H1 (cell line): ENCODE data around the gene ZNF576. TPM values are rescaled to one million over a fixed set of nuclear protein-coding genes. Genes with fewer than 3 reads are reported as not detected.
A peak's percentile ranks its signal among the peaks of the same experiment; 100 is the strongest.

Experiments used
- CTCF ChIA-PET: fragments of 300-600 bp; sonication (Branson Sonifier 250); formaldehyde crosslinking; loops from one replicate; lab custom pipeline; 2021; ENCODE audit not compliant: partially characterized antibody; lab: Charles Lee
- POLR2A ChIA-PET: fragments of 300-600 bp; sonication (Branson Sonifier 250); formaldehyde crosslinking; loops from one replicate; lab custom pipeline; 2021; ENCODE audit warnings: inconsistent platforms; ENCODE audit not compliant: partially characterized antibody; lab: Charles Lee
- DNase-seq, 2 experiments: peaks; one replicate each; pipeline versions ENCODE4 v3.0.0 to v3.0.0-alpha.2; 2010 to 2022; ENCODE audit warnings: low spot score in 2 of 2, low read depth in 1 of 2, mixed read lengths in 1 of 2
- FAIRE-seq: peaks from 2 replicates; lab custom pipeline; 2011; peaks lifted over from hg19 to GRCh38; lab: Jason Lieb, UNC
- H2AFZ ChIP-seq: 2 replicates; pipeline ENCODE4 v1.8.1; 2012; ENCODE audit warnings: low read length, inconsistent platforms
- H2AK5ac ChIP-seq: 2 replicates; pipeline ENCODE4 v1.6.1; 2013; ENCODE audit warnings: low read depth, low read length
- H2BK120ac ChIP-seq: replicated peaks from 2 replicates; pipeline ENCODE3; 2013; ENCODE audit warnings: low read depth, low read length, inconsistent platforms
- H2BK12ac ChIP-seq: 2 replicates; pipeline ENCODE4 v1.6.1; 2013; ENCODE audit warnings: low read depth, low read length
- H2BK15ac ChIP-seq: 2 replicates; pipeline ENCODE4 v1.6.1; 2013; ENCODE audit warnings: low read length
- H2BK20ac ChIP-seq: 2 replicates; pipeline ENCODE4 v1.6.1; 2013; ENCODE audit warnings: low read length
- H2BK5ac ChIP-seq: 2 replicates; pipeline ENCODE4 v1.6.1; 2013; ENCODE audit warnings: low read depth, low read length
- H3K14ac ChIP-seq: 2 replicates; pipeline ENCODE4 v1.6.1; 2013; ENCODE audit warnings: inconsistent platforms; ENCODE audit not compliant: insufficient read length
- H3K18ac ChIP-seq: 2 replicates; pipeline ENCODE4 v1.6.1; 2013; ENCODE audit warnings: low read length; ENCODE audit errors: extremely low read depth
- H3K23ac ChIP-seq: 2 replicates; pipeline ENCODE4 v1.6.1; 2013; ENCODE audit warnings: inconsistent platforms; ENCODE audit not compliant: insufficient read length
- H3K23me2 ChIP-seq: 2 replicates; pipeline ENCODE4 v1.6.1; 2013; ENCODE audit warnings: low read depth, low read length
- H3K27ac ChIP-seq: 2 replicates; pipeline ENCODE4 v1.6.1; 2011; ENCODE audit warnings: low read depth, low read length, inconsistent platforms
- H3K27me3 ChIP-seq, 4 experiments: replicated peaks in 1 of 4; 1 replicate in 1 of 4; 2 replicates in 3 of 4; pipeline versions ENCODE4 v1.6.1 to v1.8.1; 2011 to 2013; ENCODE audit warnings: low read length in 3 of 4, mild to moderate bottlenecking in 3 of 4, inconsistent platforms in 2 of 4, mixed read lengths in 2 of 4, moderate library complexity in 1 of 4; ENCODE audit not compliant: control insufficient read depth in 3 of 4, insufficient read depth in 3 of 4; ENCODE audit errors: extremely low read depth in 1 of 4
- H3K36me3 ChIP-seq, 4 experiments: 2 replicates each; pipeline versions ENCODE4 v1.6.1 to v1.8.1; 2011 to 2013; ENCODE audit warnings: mild to moderate bottlenecking in 4 of 4, low read length in 3 of 4, moderate library complexity in 2 of 4, control low read depth in 1 of 4, inconsistent platforms in 1 of 4; ENCODE audit not compliant: insufficient read depth in 4 of 4, control insufficient read depth in 2 of 4
- H3K4ac ChIP-seq: replicated peaks from 2 replicates; pipeline ENCODE3; 2013; ENCODE audit warnings: low read length, low read depth, mixed read lengths, inconsistent platforms; ENCODE audit not compliant: insufficient read length
- H3K4me1 ChIP-seq, 4 experiments: replicated peaks in 1 of 4; 1 replicate in 1 of 4; 2 replicates in 3 of 4; pipeline versions ENCODE4 v1.6.1 to v1.8.1; 2011 to 2013; ENCODE audit warnings: low read length in 3 of 4, inconsistent platforms in 2 of 4, mixed read lengths in 1 of 4; ENCODE audit not compliant: insufficient read depth in 4 of 4, control insufficient read depth in 3 of 4
- H3K4me2 ChIP-seq, 2 experiments: 2 replicates each; pipeline versions ENCODE4 v1.6.1 to v1.8.1; 2011 to 2013; ENCODE audit warnings: low read depth in 2 of 2, low read length in 2 of 2, control low read depth in 1 of 2, inconsistent platforms in 1 of 2, mild to moderate bottlenecking in 1 of 2; ENCODE audit not compliant: insufficient read depth in 1 of 2
- H3K4me3 ChIP-seq, 4 experiments: fragments of 200-600, 300-600 bp in 1 of 4; sonication (generic), shearing (Covaris generic), sonication (Bioruptor Twin) in 1 of 4; 2 replicates each; pipeline versions ENCODE4 v1.5.1 to v1.8.1; 2011 to 2016; ENCODE audit warnings: low read length in 4 of 4, low read depth in 3 of 4, control low read depth in 2 of 4, inconsistent platforms in 2 of 4, mild to moderate bottlenecking in 2 of 4, mixed read lengths in 1 of 4, moderate library complexity in 1 of 4; ENCODE audit not compliant: insufficient read depth in 2 of 4; ENCODE audit errors: extremely low read depth in 1 of 4
- H3K56ac ChIP-seq: replicated peaks from 2 replicates; pipeline ENCODE3; 2013; ENCODE audit warnings: low read depth, mild to moderate bottlenecking, mixed read lengths, low read length, inconsistent platforms; ENCODE audit not compliant: insufficient read length
- H3K79me1 ChIP-seq: 2 replicates; pipeline ENCODE4 v1.6.1; 2013; ENCODE audit warnings: low read depth, low read length, control low read depth
- H3K79me2 ChIP-seq, 2 experiments: 2 replicates each; pipeline versions ENCODE4 v1.6.1 to v1.8.1; 2012 to 2013; ENCODE audit warnings: low read length in 2 of 2, mild to moderate bottlenecking in 2 of 2, inconsistent platforms in 1 of 2; ENCODE audit not compliant: insufficient read depth in 2 of 2, control insufficient read depth in 1 of 2
- H3K9ac ChIP-seq, 4 experiments: replicated peaks in 1 of 4; 1 replicate in 1 of 4; 2 replicates in 3 of 4; pipeline versions ENCODE4 v1.6.1 to v1.8.1; 2011 to 2013; ENCODE audit warnings: low read depth in 3 of 4, low read length in 3 of 4, control low read depth in 2 of 4, mild to moderate bottlenecking in 2 of 4, moderate library complexity in 2 of 4, inconsistent platforms in 1 of 4; ENCODE audit errors: extremely low read depth in 1 of 4
- H3K9me3 ChIP-seq, 2 experiments: 2 replicates each; pipeline versions ENCODE4 v1.6.1 to v1.8.1; 2012 to 2013; ENCODE audit warnings: mild to moderate bottlenecking in 2 of 2, moderate library complexity in 2 of 2, control low read depth in 1 of 2, inconsistent platforms in 1 of 2, low read depth in 1 of 2, low read length in 1 of 2, mixed read lengths in 1 of 2; ENCODE audit not compliant: insufficient read depth in 2 of 2
- H4K20me1 ChIP-seq, 2 experiments: replicated peaks in 1 of 2; 2 replicates each; pipeline versions ENCODE3 to v1.8.1; 2011 to 2013; ENCODE audit warnings: inconsistent platforms in 2 of 2, low read length in 2 of 2, mild to moderate bottlenecking in 1 of 2; ENCODE audit not compliant: insufficient read depth in 2 of 2, control insufficient read depth in 1 of 2
- H4K5ac ChIP-seq: 2 replicates; pipeline ENCODE4 v1.6.1; 2013; ENCODE audit warnings: low read length, low read depth, mixed read lengths, inconsistent platforms; ENCODE audit not compliant: insufficient read length
- H4K8ac ChIP-seq: 2 replicates; pipeline ENCODE4 v1.8.0; 2013; ENCODE audit warnings: mild to moderate bottlenecking, moderate library complexity, low read length, inconsistent platforms; ENCODE audit not compliant: insufficient read depth; ENCODE audit errors: extremely low read depth
- H4K91ac ChIP-seq: replicated peaks from 2 replicates; pipeline ENCODE3; 2013; ENCODE audit warnings: low read length, mixed read lengths, inconsistent platforms; ENCODE audit not compliant: insufficient read length
- CBX5 ChIP-seq: fragments of 300-800, 300-1000 bp; sonication (generic); IDR thresholded peaks from 2 replicates; pipeline ENCODE4 v1.7.1; 2016; ENCODE audit warnings: antibody characterized with exemption, low read length, low read depth
- HDAC2 ChIP-seq, 2 experiments: fragments of 300-600 bp in 1 of 2; sonication (generic) in 1 of 2; IDR thresholded peaks; 2 replicates each; pipeline ENCODE4 v1.6.1; 2011 to 2012; ENCODE audit warnings: low read depth in 2 of 2, low read length in 2 of 2, mild to moderate bottlenecking in 2 of 2, moderate library complexity in 2 of 2, borderline replicate concordance in 1 of 2, inconsistent platforms in 1 of 2
- NRF1 ChIP-seq: IDR thresholded peaks from 2 replicates; pipeline ENCODE4 v1.6.1; 2011; ENCODE audit warnings: mild to moderate bottlenecking, low read depth, low read length, improper control_type of control experiment
- SIN3A ChIP-seq, 2 experiments: IDR thresholded peaks in 1 of 2; conservative IDR thresholded peaks in 1 of 2; 2 replicates each; pipeline ENCODE4 v1.6.1; 2011 to 2012; ENCODE audit warnings: low read length in 2 of 2, improper control_type of control experiment in 1 of 2, low read depth in 1 of 2, mild to moderate bottlenecking in 1 of 2
- WGBS, 2 experiments: shearing (Covaris generic) in 1 of 2; methylation state at CpG; one replicate each; pipeline versions ENCODE4 v1.1.6 to v1.1.7; 2013 to 2015; ENCODE audit warnings: low lambda C conversion rate in 2 of 2, mixed read lengths in 2 of 2, inconsistent platforms in 1 of 2, low coverage in 1 of 2, missing lambda C conversion rate in 1 of 2; ENCODE audit not compliant: insufficient replicate concordance in 2 of 2, insufficient coverage in 1 of 2, insufficient read length in 1 of 2; ENCODE audit errors: extremely low coverage in 1 of 2, missing lambda C conversion rate in 1 of 2; 5-methylcytosine and 5-hydroxymethylcytosine counted together
- polyA plus RNA-seq, 7 experiments: library from polyadenylated mRNA; depleted of rRNA in 3 of 7; stranded (reverse) in 5 of 7; unstranded in 2 of 7; fragments of >200 nt in 5 of 7; fragments of 200-250 nt in 2 of 7; gene quantifications; 1 replicate in 5 of 7; 2 replicates in 1 of 7; 4 replicates in 1 of 7; pipeline versions ENCODE4 v1.2.1 to v1.2.3, GENCODE V29; 2011 to 2013; ENCODE audit warnings: missing spikeins in 2 of 7, mixed read lengths in 2 of 7
- total RNA-seq: library from RNA; stranded (reverse); fragmentation: NEBNext Ultra II Directional; extraction: Animal tissue kit (Norgen Biotek cat#: 25700); gene quantifications from 2 replicates; pipeline ENCODE4 v1.2.1, GENCODE V29; 2021

The ZNF576 gene
- total and polyA plus RNA-seq, 2 of the 8 experiments (the other 6 are each of a cell fraction or from before 2014, with no cell fraction given): 13.6 to 32.4 TPM

DNA sequence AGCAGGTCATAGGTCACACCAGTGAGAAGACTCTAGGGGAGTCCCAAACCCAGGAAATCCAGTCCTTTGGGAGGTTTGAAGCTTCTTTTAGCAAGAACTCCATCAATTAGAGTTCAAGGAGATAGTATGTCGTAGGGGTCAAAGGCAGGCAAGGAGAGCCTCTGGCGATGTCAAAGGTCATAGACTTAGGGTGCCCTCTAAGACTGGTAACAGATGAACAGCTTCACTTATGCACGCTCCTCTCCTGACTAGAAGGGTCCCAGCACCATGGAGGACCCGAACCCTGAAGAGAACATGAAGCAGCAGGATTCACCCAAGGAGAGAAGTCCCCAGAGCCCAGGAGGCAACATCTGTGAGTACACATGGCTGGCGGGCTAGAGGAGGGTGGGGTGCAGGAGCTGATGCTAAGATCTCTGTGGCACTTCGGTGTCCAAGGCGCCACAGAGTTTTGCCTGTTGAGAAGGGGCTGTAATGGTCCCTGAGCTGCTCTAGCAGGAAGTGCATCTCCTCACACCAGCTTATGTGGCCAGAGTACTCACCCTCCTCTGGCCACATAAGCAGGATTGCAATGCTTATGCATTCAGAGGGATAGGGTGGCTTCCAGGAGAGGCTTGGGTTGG lies 557 bp downstream of the ZNF576 start:
- H2AFZ ChIP-seq: 0 out of 2 replicates have a peak overlapping the region, but pooled peaks have one; percentile 93
- TF ChIP-seq SIN3A (conservative IDR thresholded peaks at IDR 0.05 in 1 of 2, IDR thresholded peaks at IDR 0.05 in 1 of 2; ENCODE audit: low read depth in 1 of 2, low read length in 2 of 2) (no peak), CBX5 (no peak), HDAC2 (IDR thresholded peaks at IDR 0.05; ENCODE audit: borderline replicate concordance in 1 of 2, low read depth in 2 of 2, low read length in 2 of 2) (no peak), NRF1 (no peak)

More for the DNA sequence above, 557 bp downstream of the ZNF576 start:
- Histone ChIP-seq H3K14ac (no peak overlapping the region), H3K4me1 (peaks cover 2 to 6% (median 3%) of the 10 kb centered on the region in 4 experiments; a peak in 6 of 7 replicates), H2AK5ac (peak overlapping the region; percentile 61; the same call in 1 of the 2 replicates), H3K4me2 (peak overlapping the region; percentile 89 to 91), H3K23ac (no peak overlapping the region), H3K18ac (no peak overlapping the region), H3K23me2 (peaks cover 16% of the 10 kb centered on the region; the same call in 1 of the 2 replicates), H3K9ac (peak overlapping the region; percentile 53 to 94 (median 86)), H4K5ac (no peak overlapping the region), H4K91ac (no peak overlapping the region), H3K4ac (no peak overlapping the region), H4K8ac (no peak overlapping the region; the same call in 1 of the 2 replicates), H4K20me1 (peaks cover 0 to 3% of the 10 kb centered on the region in 2 experiments), H3K4me3 (peak overlapping the region; percentile 60 to 89 (median 76)), H2BK120ac (no peak overlapping the region), H3K9me3 (no peaks in the 10 kb centered on the region), H3K27ac (peak overlapping the region; percentile 97), H2BK12ac (no peak overlapping the region), H3K79me1 (peaks cover 7% of the 10 kb centered on the region), H2BK20ac (no peak overlapping the region), H3K27me3 (no peaks in the 10 kb centered on the region), H2BK15ac (peak overlapping the region; percentile 48; the same call in 1 of the 2 replicates), H2BK5ac (no peak overlapping the region), H3K79me2 (peaks cover 5 to 20% of the 10 kb centered on the region in 2 experiments), H3K36me3 (peaks cover 5 to 19% (median 13%) of the 10 kb centered on the region in 4 experiments; a peak in 6 of 8 replicates), H3K56ac (peak overlapping the region; percentile 44)
- ChIA-PET POLR2A (interaction anchor here (0.8 to 3.9 kb wide), 11 partner anchors 10 to 71 kb away, joined by 3 to 36 read pairs (median 4); partner anchors contain the start of genes PINLYP, XRCC1, ZNF428 and ZNF575), CTCF (interaction anchor here (0.7 to 6.5 kb wide), 10 partner anchors 9 to 285 kb away, joined by 3 to 92 read pairs (median 20); partner anchors contain the start of gene ZNF575)
- 43% methylated on average over 7 of the region's 7 CpGs; no CpG with 5 or more reads in 1 of the 2 experiments for WGBS, 2 experiments
- FAIRE-seq (no peak), DNase-seq (no peak)
